GM21825 (cell line): ENCODE measurements around the gene CLIC5.

Experiments
- ATAC-seq: cut with Tn5 transposase; IDR thresholded peaks from one replicate; pipeline ENCODE4 v1.9.1; 2021; ENCODE audit warnings: mild to moderate bottlenecking, moderate library complexity; ENCODE audit not compliant: unreplicated experiment

CLIC5 gene

GRCh38 chr6:45966797-45967196, 48.9 kb downstream of the CLIC5 start:
- no peak for ATAC-seq

GRCh38 chr6:45966340-45966739, 49.3 kb downstream of the CLIC5 start:
- no peak for ATAC-seq

GRCh38 chr6:45965792-45966191, 49.9 kb downstream of the CLIC5 start:
- no peak for ATAC-seq

DNA sequence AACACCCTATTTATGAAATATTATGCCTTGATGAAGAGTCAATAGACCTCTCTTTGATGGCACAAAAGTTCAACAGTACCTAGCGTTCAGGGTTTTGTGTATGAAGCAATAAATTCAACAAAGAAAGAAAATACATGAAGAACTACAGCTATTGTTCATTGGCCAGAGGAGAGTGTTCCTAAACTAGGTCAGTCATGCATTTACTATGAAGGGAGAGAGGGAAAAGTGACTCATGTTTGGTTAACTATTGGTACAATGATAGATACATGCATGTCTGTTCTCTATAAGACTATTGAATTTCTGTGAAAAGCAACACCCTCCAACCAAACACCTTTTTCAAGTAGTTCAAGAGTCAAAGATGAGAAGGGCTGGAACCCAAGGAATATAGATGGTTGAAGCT, 50.7 kb downstream of the CLIC5 start:
- ATAC-seq, result no peak

DNA sequence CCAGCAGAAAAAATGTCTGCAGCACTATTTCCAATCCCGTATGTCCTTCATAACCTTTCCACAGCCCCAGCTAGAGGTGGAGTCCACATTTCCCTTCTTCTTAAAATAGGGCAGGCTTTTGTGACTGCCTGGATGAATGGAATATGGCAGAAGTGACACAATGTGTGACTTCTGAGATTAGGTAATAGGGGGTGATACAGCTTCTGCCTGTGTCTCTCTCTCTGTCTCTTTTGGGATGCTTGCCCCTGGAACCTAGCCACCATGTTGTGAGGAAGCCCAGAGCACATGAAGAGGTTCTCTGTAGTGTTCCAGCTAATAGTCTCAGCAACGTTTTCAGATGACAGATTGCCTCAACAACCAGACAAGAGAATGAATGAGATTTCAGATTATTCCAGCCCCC, 51.4 kb downstream of the CLIC5 start:
- no peak for ATAC-seq

GRCh38 chr6:45963896-45964295, 51.8 kb downstream of the CLIC5 start:
- ATAC-seq, result no peak

DNA sequence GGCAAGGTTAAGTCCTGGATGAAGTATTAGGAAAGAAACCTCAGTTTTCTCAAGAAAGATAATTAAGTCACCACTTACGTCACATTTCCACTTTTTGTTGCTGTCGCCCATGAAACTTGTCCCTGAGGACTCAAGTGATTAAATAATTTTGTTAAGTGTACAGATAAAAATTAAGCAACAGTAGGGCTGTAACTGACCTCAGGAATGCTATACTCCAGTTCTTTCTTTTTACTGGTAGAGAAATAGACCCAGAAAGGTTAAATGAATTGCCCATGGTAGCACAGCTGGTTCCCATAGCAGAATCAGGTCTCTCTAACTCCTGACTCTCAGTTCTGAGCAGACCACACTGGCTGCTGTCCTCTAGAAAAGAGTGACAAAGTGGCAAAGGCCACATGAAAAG, 54.5 kb downstream of the CLIC5 start:
- ATAC-seq, result no peak

DNA sequence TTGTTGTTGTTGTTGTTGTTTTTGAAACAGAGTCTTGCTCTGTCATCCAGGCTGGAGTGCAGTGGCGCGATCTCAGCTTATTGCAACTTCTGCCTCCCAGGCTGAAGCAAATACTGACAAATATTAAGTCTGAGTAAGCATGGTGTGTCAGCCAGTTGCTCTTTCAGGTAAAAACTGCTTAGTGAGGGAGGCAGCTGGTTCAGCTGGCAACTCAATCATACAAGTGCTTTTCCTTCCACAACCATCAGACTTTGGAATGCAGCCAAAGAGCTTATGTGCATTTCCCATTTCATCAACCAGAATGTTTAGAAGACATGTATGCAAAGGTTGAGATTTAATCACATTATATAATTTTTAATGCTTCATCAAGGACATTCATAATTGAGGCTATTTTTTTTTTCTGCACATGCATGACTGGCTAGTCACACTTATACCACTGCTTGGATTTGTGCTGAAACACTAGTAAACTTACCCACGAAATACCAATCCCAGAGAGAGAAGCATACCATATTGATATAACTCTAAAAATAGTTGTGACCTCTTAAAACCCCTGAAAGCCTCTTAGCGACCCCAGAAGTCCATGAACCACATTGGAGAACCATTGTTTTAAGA, 56.0 kb downstream of the CLIC5 start:
- no peak for ATAC-seq

DNA sequence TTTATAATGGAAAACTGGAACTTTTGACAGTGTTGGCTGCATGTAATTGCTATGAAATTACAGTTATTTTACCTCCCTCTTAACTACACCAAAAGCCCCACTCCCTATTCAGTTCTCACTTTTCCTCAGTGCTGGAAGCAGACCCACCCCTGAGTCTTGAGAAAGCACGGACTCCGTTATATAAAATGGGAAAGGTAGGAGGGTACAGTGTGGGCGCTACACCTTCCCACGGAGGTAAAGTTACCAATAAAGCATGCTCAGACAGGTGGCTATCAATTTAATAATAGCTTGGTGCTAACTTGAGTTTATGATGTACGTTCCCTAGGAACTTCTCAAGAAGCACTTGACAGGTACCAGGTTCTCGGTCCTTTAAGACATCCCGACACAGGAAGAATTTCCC, 59.0 kb downstream of the CLIC5 start:
- ATAC-seq, result no peak

GRCh38 chr6:45956176-45956575, 59.5 kb downstream of the CLIC5 start:
- ATAC-seq, result no peak

DNA sequence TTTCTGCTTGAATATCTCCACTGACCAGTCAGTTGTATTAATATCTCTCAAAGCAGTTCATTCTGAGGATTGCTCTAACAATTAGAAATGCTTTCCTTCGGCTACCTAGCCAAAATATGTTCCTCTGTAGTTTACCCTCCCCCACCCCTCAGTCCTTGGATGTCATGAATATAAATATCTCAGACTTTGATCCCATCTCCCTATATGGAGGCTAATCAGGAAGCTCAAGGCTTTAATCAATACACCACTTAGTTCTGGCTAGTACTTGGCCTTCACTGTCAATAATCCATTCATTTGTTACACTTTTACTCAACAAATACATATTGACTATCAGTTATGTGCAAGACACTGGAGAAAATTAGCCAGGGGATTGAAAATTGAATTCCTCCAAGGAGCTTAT, 60.1 kb downstream of the CLIC5 start:
- no peak for ATAC-seq

DNA sequence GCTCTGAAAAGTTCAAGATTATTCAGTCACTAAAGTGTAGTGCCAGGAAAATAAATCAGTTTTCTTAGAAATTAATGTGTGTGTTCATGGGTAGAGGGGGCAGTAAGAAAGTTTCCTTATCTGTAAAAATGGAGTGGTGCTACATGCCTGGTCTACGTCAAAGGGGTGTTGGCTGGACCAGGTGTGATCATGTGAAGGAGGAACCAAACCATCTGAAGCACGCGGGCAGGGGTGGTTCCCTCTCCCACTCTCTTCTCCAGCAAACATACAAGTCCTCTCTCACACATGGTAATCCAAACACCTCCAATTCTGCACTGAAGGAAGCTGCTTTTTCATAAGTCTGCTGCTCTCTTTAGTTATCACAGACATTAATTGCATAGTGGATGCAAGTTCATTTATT, 63.1 kb downstream of the CLIC5 start:
- ATAC-seq, result no peak

DNA sequence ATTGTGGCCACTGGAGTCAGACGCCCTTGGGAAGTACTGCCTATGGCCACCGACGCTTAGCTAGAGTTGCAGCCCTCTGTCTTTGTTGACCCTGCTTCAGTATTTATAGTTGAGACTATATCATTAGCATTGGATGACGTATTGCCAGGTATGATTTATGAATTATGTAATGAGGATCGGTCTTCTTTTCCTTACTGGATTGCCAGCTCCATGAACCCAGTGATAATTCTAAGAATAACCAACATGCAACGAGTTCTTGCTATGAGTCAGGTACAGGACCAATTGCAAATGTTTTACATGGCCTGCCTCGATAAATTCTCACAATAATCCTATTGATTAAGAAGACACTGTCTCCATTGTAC, 63.5 kb downstream of the CLIC5 start:
- no peak for ATAC-seq

DNA sequence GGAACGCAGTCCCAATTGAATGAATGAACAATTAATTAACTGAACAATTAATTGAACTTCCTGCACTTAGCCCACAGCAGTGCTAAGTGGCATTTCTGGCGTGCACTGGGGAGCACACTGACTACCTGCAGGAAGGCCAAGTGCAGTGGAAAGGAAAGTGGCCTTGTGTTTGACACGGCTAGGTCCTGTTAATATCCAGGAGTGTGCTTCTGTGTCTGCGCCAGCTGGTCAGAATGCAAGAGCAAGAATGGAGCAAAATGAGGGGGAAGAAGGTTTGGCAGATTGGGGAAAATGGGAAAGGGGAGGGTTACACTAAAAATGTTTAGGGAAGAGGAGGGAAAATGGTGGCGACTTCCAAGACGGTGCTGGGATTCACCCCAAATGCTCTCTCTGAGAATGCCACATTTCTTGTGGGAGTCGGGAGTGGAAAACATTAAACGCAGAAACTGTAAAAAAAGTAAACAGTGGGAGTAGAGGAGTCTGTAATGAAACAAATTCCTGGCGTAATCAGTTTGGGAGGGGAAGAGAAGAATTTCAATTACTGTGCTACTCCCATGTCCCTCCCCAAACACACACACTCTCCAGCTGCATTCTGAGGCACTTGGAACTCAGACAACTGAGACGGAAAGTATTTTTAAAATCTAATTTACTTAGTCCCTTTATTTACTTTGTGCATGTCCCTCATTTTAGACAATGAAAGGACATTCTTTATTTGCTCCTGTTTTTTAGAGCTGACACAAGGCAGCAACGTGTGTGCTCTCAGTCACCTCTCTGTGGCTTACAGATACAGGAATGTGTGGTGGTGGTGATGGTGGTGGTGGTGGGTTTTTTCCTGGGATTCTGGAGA, 64.1 kb downstream of the CLIC5 start:
- ATAC-seq, result no peak

GRCh38 chr6:45949256-45949655, 66.4 kb downstream of the CLIC5 start:
- ATAC-seq, result no peak

GRCh38 chr6:45947807-45948206, 67.9 kb downstream of the CLIC5 start:
- ATAC-seq, result no peak

GRCh38 chr6:45946887-45947286, 68.8 kb downstream of the CLIC5 start:
- no peak for ATAC-seq

GRCh38 chr6:45946352-45946751, 69.3 kb downstream of the CLIC5 start:
- no peak for ATAC-seq

GRCh38 chr6:45942953-45943352, 72.7 kb downstream of the CLIC5 start:
- no peak for ATAC-seq

DNA sequence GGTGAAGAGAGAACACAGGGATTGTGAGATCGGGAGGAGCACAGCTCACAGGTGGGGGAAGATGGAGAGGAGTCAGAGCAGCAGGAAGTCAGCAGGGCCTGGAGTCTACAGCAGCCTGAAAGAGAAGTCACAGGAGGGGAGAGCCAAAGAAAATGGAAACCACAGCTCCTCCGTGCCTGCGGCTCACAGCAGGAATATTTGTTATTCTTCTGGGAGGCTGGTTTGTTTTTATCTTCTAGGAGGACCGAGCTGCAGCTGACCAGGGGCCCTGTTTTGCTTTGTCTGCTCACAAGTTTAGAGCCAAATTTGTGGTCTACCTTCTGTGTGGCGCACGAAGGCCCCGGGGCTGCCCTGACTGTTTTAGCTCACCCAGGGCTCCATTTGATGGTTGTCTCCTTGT, 81.8 kb downstream of the CLIC5 start:
- ATAC-seq, result no peak

GRCh38 chr6:45931232-45931631, 84.4 kb downstream of the CLIC5 start:
- ATAC-seq, result no peak

DNA sequence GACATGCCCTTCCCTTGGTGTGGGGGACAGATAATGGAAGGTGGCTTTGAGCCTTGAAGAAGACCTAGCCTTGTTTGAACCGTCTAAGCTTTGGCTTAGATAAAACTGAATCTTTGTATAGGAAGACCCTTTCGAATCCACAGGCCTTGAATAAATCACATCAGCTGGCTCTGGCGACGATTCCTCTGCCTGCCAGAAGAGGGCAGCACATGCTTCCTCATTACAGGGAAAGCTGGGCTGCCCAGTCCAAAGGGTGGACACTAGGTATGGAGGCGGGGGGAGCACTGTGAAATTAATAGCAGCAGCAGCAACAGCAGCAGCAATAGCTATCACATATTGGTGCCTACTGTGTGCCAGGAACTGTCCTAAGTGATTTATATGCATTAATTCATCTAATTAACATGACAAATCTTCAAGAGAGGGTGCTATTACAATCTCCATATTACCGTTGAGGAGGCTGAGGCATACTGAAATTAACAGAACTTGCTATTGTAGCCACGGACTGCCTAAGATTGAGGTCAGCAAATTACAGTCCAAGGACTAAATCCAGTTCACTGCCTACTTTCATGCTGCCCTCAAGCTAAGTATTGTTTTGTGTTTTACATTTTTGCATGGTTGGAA, 85.1 kb downstream of the CLIC5 start:
- ATAC-seq, result no peak
